DND-41 (cell line): ENCODE data around the gene CGB2.
"Not testable (repeated sequence)": the region's sequence is repeated elsewhere in the genome, so short reads cannot be mapped to it uniquely, and the experiment has no call there.

Experiments used
- ATAC-seq: fragments of 200-7000 bp; cut with Tn5 transposase; 3 replicates; pipeline ENCODE4 v1.9.1; 2021; ENCODE audit warnings: low read depth; ENCODE audit not compliant: insufficient read depth
- DNase-seq: peaks from one replicate; pipeline ENCODE4 v3.0.0-alpha.2; 2020
- H2AFZ ChIP-seq: 2 replicates; pipeline ENCODE4 v1.6.0; 2012; ENCODE audit warnings: low read depth, low read length
- H3K27ac ChIP-seq: 2 replicates; pipeline ENCODE4 v1.5.1; 2012; ENCODE audit warnings: low read length, inconsistent platforms
- H3K27me3 ChIP-seq: fragments of 200-600 bp; sonication (generic); 2 replicates; pipeline ENCODE4 v1.6.0; 2012; ENCODE audit warnings: low read length, mild to moderate bottlenecking, inconsistent platforms; ENCODE audit not compliant: insufficient read depth, poor library complexity
- H3K36me3 ChIP-seq: 2 replicates; pipeline ENCODE4 v1.5.1; 2012; ENCODE audit warnings: low read length, inconsistent platforms; ENCODE audit not compliant: insufficient read depth
- H3K4me1 ChIP-seq: 2 replicates; pipeline ENCODE4 v1.5.1; 2012; ENCODE audit warnings: mild to moderate bottlenecking, low read length; ENCODE audit not compliant: insufficient read depth
- H3K4me2 ChIP-seq: 2 replicates; pipeline ENCODE4 v1.6.0; 2012; ENCODE audit warnings: mild to moderate bottlenecking, moderate library complexity, low read length, inconsistent platforms; ENCODE audit not compliant: insufficient read depth
- H3K4me3 ChIP-seq, 2 experiments: fragments of 200-600 bp in 1 of 2; shearing (Covaris generic) in 1 of 2; 2 replicates each; pipeline ENCODE4 v1.5.1; 2012 to 2016; ENCODE audit warnings: inconsistent platforms in 2 of 2, low read length in 2 of 2, mild to moderate bottlenecking in 2 of 2, low read depth in 1 of 2, moderate library complexity in 1 of 2
- H3K79me2 ChIP-seq: 2 replicates; pipeline ENCODE4 v1.6.0; 2012; ENCODE audit warnings: low read length, inconsistent platforms; ENCODE audit not compliant: insufficient read depth
- H3K9ac ChIP-seq: 2 replicates; pipeline ENCODE4 v1.6.0; 2012; ENCODE audit warnings: low read depth, mild to moderate bottlenecking, inconsistent platforms, low read length, moderate library complexity
- H3K9me3 ChIP-seq: 2 replicates; pipeline ENCODE4 v1.5.1; 2012; ENCODE audit warnings: low read length, moderate library complexity, mild to moderate bottlenecking, inconsistent platforms; ENCODE audit not compliant: insufficient read depth, severe bottlenecking
- H4K20me1 ChIP-seq: 2 replicates; pipeline ENCODE4 v1.6.0; 2012; ENCODE audit warnings: low read length; ENCODE audit not compliant: insufficient read depth
- CTCF ChIP-seq: IDR thresholded peaks from 2 replicates; pipeline ENCODE4 v1.5.1; 2012; ENCODE audit warnings: borderline replicate concordance, low read length, moderate library complexity, mild to moderate bottlenecking; ENCODE audit not compliant: poor library complexity, severe bottlenecking; ENCODE audit errors: extremely low read depth
- EZH2 ChIP-seq: IDR thresholded peaks from 3 replicates; pipeline ENCODE4 v1.6.1; 2012; ENCODE audit warnings: borderline replicate concordance, low read depth, mild to moderate bottlenecking, moderate library complexity, low read length, inconsistent platforms; ENCODE audit not compliant: severe bottlenecking

The CGB2 gene

GRCh38 chr19:49031642-49032301, at the start of gene CGB2:
TSS of gene CGB2 (plus strand) at chr19:49031890. CDS start at chr19:49032096, 206 bp downstream.
- DNase-seq, result peak; percentile 38
- not testable (repeated sequence) for H3K4me1 ChIP-seq, H3K9ac ChIP-seq, H3K4me3 ChIP-seq, H3K36me3 ChIP-seq, H4K20me1 ChIP-seq, H2AFZ ChIP-seq, H3K9me3 ChIP-seq, H3K79me2 ChIP-seq, H3K27ac ChIP-seq, H3K4me2 ChIP-seq, H3K27me3 ChIP-seq, ATAC-seq
- peak; percentile 49 for TF ChIP-seq CTCF

GRCh38 chr19:48982280-48982679, 49.4 kb upstream of the CGB2 start:
- Histone ChIP-seq H3K36me3 (peaks cover 70% of the 10 kb centered on the region), H3K4me1 (no peaks in the 10 kb centered on the region), H3K27me3 (no peaks in the 10 kb centered on the region), H3K4me2 (no peak overlapping the region), H4K20me1 (no peaks in the 10 kb centered on the region), H3K27ac (no peak overlapping the region), H3K79me2 (no peaks in the 10 kb centered on the region), H3K9me3 (no peaks in the 10 kb centered on the region), H3K9ac (no peak overlapping the region), H3K4me3 (no peak overlapping the region), H2AFZ (no peak overlapping the region)
- no peak for DNase-seq
- TF ChIP-seq CTCF (no peak), EZH2 (no peak)
- no peak for ATAC-seq

- Histone ChIP-seq H3K9me3 (no peaks in the 10 kb centered on the region), H2AFZ (no peak overlapping the region), H3K36me3 (peaks cover 72% of the 10 kb centered on the region), H3K27ac (no peak overlapping the region), H3K4me1 (peaks cover 6% of the 10 kb centered on the region; the same call in 1 of the 2 replicates), H3K4me3 (no peak overlapping the region), H3K79me2 (peaks cover 4% of the 10 kb centered on the region), H3K4me2 (no peak overlapping the region), H3K9ac (no peak overlapping the region), H4K20me1 (no peaks in the 10 kb centered on the region), H3K27me3 (no peaks in the 10 kb centered on the region)
- ATAC-seq (no peak), DNase-seq (no peak)
- TF ChIP-seq EZH2, result no peak
- TF ChIP-seq CTCF, result no peak
These were observed 46.0 kb upstream of the CGB2 start for GRCh38 chr19:48985711-48986110.

- H4K20me1 ChIP-seq, result no peaks in the 10 kb centered on the region; the same call in 1 of the 2 replicates
- H3K79me2 ChIP-seq, result peaks cover 9% of the 10 kb centered on the region
- ATAC-seq (no peak), DNase-seq (no peak)
- H3K36me3 ChIP-seq, result peaks cover 72% of the 10 kb centered on the region
- no peak overlapping the region for H3K9ac ChIP-seq
- H3K4me3 ChIP-seq, result no peak overlapping the region
- no peaks in the 10 kb centered on the region for H3K27me3 ChIP-seq
- no peak overlapping the region for H2AFZ ChIP-seq
- no peaks in the 10 kb centered on the region for H3K9me3 ChIP-seq
- TF ChIP-seq CTCF (no peak), EZH2 (no peak)
- peaks cover 11% of the 10 kb centered on the region for H3K4me1 ChIP-seq
- H3K27ac ChIP-seq, result no peak overlapping the region
- no peak overlapping the region for H3K4me2 ChIP-seq
These were observed 45.5 kb upstream of the CGB2 start for GRCh38 chr19:48986211-48986610.
